ENCODE results near the gene TES.

Gene TES

GRCh38 chr7:116307253-116307652 is 96.9 kb downstream of the TES start:
- TF ChIP-seq CTCF (IDR thresholded peaks at IDR 0.05; ENCODE audit: poor library complexity, severe bottlenecking), result no peak
- Histone ChIP-seq H3K4me3 (ENCODE audit: severe bottlenecking) (no peak overlapping the region), H3K27ac (ENCODE audit: poor library complexity, severe bottlenecking) (no peak overlapping the region), H3K27me3 (ENCODE audit: insufficient read depth, poor library complexity, severe bottlenecking) (no peaks in the 10 kb centered on the region), H3K9me3 (ENCODE audit: severe bottlenecking) (no peaks in the 10 kb centered on the region), H3K4me1 (ENCODE audit: insufficient read depth, poor library complexity, severe bottlenecking) (peaks cover 8% of the 10 kb centered on the region), H3K36me3 (ENCODE audit: low read depth) (no peaks in the 10 kb centered on the region)
- no peak for ATAC-seq (ENCODE audit: low read depth)
- DNase-seq (ENCODE audit: low spot score), result no peak

Measured in RWPE2 (cell line).